ENCODE measurements around the gene U2AF1L4.
"Not testable (repeated sequence)": the region's sequence is repeated elsewhere in the genome, so short reads cannot be mapped to it uniquely, and the experiment has no call there.

Gene U2AF1L4

GRCh38 chr19:35731779-35732405, 13.3 kb downstream of the U2AF1L4 start:
- H3K27me3 ChIP-seq (ENCODE audit: control insufficient read depth, insufficient read depth, low read length) = no peaks in the 10 kb centered on the region
- DNase-seq (ENCODE audit: low read depth, low spot score) = no peak
- H3K4me1 ChIP-seq (ENCODE audit: control insufficient read depth, insufficient read depth, low read length) = no peaks in the 10 kb centered on the region; the same call in 1 of the 2 replicates
- H3K27ac ChIP-seq (ENCODE audit: low read length) = no peak overlapping the region
- H3K9me3 ChIP-seq (ENCODE audit: control insufficient read depth, insufficient read depth, low read length) = no peaks in the 10 kb centered on the region
- peaks cover 59% of the 10 kb centered on the region for H3K36me3 ChIP-seq (ENCODE audit: control insufficient read depth, insufficient read depth, low read length)
- no CpG with 5 or more reads among the region's 21 CpGs for WGBS (ENCODE audit: insufficient coverage, insufficient read length)
- no peak overlapping the region for H3K4me3 ChIP-seq (ENCODE audit: low read length)

GRCh38 chr19:35731353-35731752, 13.9 kb downstream of the U2AF1L4 start:
- WGBS (ENCODE audit: insufficient coverage, insufficient read length) = no CpG with 5 or more reads among the region's 9 CpGs

GRCh38 chr19:35730326-35730725, 14.9 kb downstream of the U2AF1L4 start:
- peaks cover 62% of the 10 kb centered on the region for H3K36me3 ChIP-seq (ENCODE audit: control insufficient read depth, insufficient read depth, low read length)
- no peaks in the 10 kb centered on the region for H3K9me3 ChIP-seq (ENCODE audit: control insufficient read depth, insufficient read depth, low read length)
- no peak overlapping the region for H3K4me3 ChIP-seq (ENCODE audit: low read length)
- no peak for DNase-seq (ENCODE audit: low read depth, low spot score)
- no peaks in the 10 kb centered on the region; the same call in 1 of the 2 replicates for H3K4me1 ChIP-seq (ENCODE audit: control insufficient read depth, insufficient read depth, low read length)
- no peak overlapping the region for H3K27ac ChIP-seq (ENCODE audit: low read length)
- H3K27me3 ChIP-seq (ENCODE audit: control insufficient read depth, insufficient read depth, low read length) = no peaks in the 10 kb centered on the region
- no CpG with 5 or more reads among the region's 18 CpGs for WGBS (ENCODE audit: insufficient coverage, insufficient read length)

More at GRCh38 chr19:35731353-35731752, 13.9 kb downstream of the U2AF1L4 start:
- no peaks in the 10 kb centered on the region for H3K27me3 ChIP-seq (ENCODE audit: control insufficient read depth, insufficient read depth, low read length)
- H3K4me3 ChIP-seq (ENCODE audit: low read length) = no peak overlapping the region
- peaks cover 57% of the 10 kb centered on the region for H3K36me3 ChIP-seq (ENCODE audit: control insufficient read depth, insufficient read depth, low read length)
- no peak for DNase-seq (ENCODE audit: low read depth, low spot score)
- no peak overlapping the region for H3K27ac ChIP-seq (ENCODE audit: low read length)
- no peaks in the 10 kb centered on the region for H3K9me3 ChIP-seq (ENCODE audit: control insufficient read depth, insufficient read depth, low read length)
- no peaks in the 10 kb centered on the region; the same call in 1 of the 2 replicates for H3K4me1 ChIP-seq (ENCODE audit: control insufficient read depth, insufficient read depth, low read length)

GRCh38 chr19:35729763-35730162, 15.5 kb downstream of the U2AF1L4 start:
- H3K4me1 ChIP-seq (ENCODE audit: control insufficient read depth, insufficient read depth, low read length) = no peaks in the 10 kb centered on the region; the same call in 1 of the 2 replicates
- no peak for DNase-seq (ENCODE audit: low read depth, low spot score)
- no peaks in the 10 kb centered on the region for H3K9me3 ChIP-seq (ENCODE audit: control insufficient read depth, insufficient read depth, low read length)
- H3K27me3 ChIP-seq (ENCODE audit: control insufficient read depth, insufficient read depth, low read length) = no peaks in the 10 kb centered on the region
- H3K36me3 ChIP-seq (ENCODE audit: control insufficient read depth, insufficient read depth, low read length) = peaks cover 63% of the 10 kb centered on the region
- H3K4me3 ChIP-seq (ENCODE audit: low read length) = no peak overlapping the region
- WGBS (ENCODE audit: insufficient coverage, insufficient read length) = no CpG with 5 or more reads among the region's 11 CpGs
- no peak overlapping the region for H3K27ac ChIP-seq (ENCODE audit: low read length)

GRCh38 chr19:35729021-35729420, 16.2 kb downstream of the U2AF1L4 start:
- Histone ChIP-seq H3K27ac (ENCODE audit: low read length) (no peak overlapping the region), H3K27me3 (ENCODE audit: control insufficient read depth, insufficient read depth, low read length) (no peaks in the 10 kb centered on the region), H3K36me3 (ENCODE audit: control insufficient read depth, insufficient read depth, low read length) (peaks cover 64% of the 10 kb centered on the region), H3K4me3 (ENCODE audit: low read length) (no peak overlapping the region), H3K9me3 (ENCODE audit: control insufficient read depth, insufficient read depth, low read length) (no peaks in the 10 kb centered on the region), H3K4me1 (ENCODE audit: control insufficient read depth, insufficient read depth, low read length) (no peaks in the 10 kb centered on the region; the same call in 1 of the 2 replicates)
- WGBS (ENCODE audit: insufficient coverage, insufficient read length) = no CpG with 5 or more reads among the region's 18 CpGs
- no peak for DNase-seq (ENCODE audit: low read depth, low spot score)

- WGBS (ENCODE audit: insufficient coverage, insufficient read length) = no CpG with 5 or more reads among the region's 19 CpGs
- Histone ChIP-seq H3K36me3 (ENCODE audit: control insufficient read depth, insufficient read depth, low read length) (peaks cover 64% of the 10 kb centered on the region), H3K27me3 (ENCODE audit: control insufficient read depth, insufficient read depth, low read length) (no peaks in the 10 kb centered on the region)
Measured at GRCh38 chr19:35727956-35728706, 17.1 kb downstream of the U2AF1L4 start.

GRCh38 chr19:35727053-35727955, 17.9 kb downstream of the U2AF1L4 start:
- no peak overlapping the region for H3K27ac ChIP-seq (ENCODE audit: low read length)
- H3K36me3 ChIP-seq (ENCODE audit: control insufficient read depth, insufficient read depth, low read length) = peaks cover 68% of the 10 kb centered on the region
- WGBS (ENCODE audit: insufficient coverage, insufficient read length) = no CpG with 5 or more reads among the region's 25 CpGs
- no peaks in the 10 kb centered on the region for H3K4me1 ChIP-seq (ENCODE audit: control insufficient read depth, insufficient read depth, low read length)
- no peaks in the 10 kb centered on the region for H3K9me3 ChIP-seq (ENCODE audit: control insufficient read depth, insufficient read depth, low read length)
- H3K4me3 ChIP-seq (ENCODE audit: low read length) = no peak overlapping the region
- DNase-seq (ENCODE audit: low read depth, low spot score) = no peak
- H3K27me3 ChIP-seq (ENCODE audit: control insufficient read depth, insufficient read depth, low read length) = no peaks in the 10 kb centered on the region

More at GRCh38 chr19:35727956-35728706, 17.1 kb downstream of the U2AF1L4 start:
- DNase-seq (ENCODE audit: low read depth, low spot score) = no peak
- H3K4me1 ChIP-seq (ENCODE audit: control insufficient read depth, insufficient read depth, low read length) = no peaks in the 10 kb centered on the region; the same call in 1 of the 2 replicates
- H3K9me3 ChIP-seq (ENCODE audit: control insufficient read depth, insufficient read depth, low read length) = no peaks in the 10 kb centered on the region
- no peak overlapping the region for H3K27ac ChIP-seq (ENCODE audit: low read length)
- H3K4me3 ChIP-seq (ENCODE audit: low read length) = no peak overlapping the region

- H3K36me3 ChIP-seq (ENCODE audit: control insufficient read depth, insufficient read depth, low read length) = peaks cover 68% of the 10 kb centered on the region
- H3K27ac ChIP-seq (ENCODE audit: low read length) = no peak overlapping the region
- no peaks in the 10 kb centered on the region for H3K27me3 ChIP-seq (ENCODE audit: control insufficient read depth, insufficient read depth, low read length)
- no CpG with 5 or more reads among the region's 23 CpGs for WGBS (ENCODE audit: insufficient coverage, insufficient read length)
- no peaks in the 10 kb centered on the region for H3K4me1 ChIP-seq (ENCODE audit: control insufficient read depth, insufficient read depth, low read length)
- H3K9me3 ChIP-seq (ENCODE audit: control insufficient read depth, insufficient read depth, low read length) = no peaks in the 10 kb centered on the region
- DNase-seq (ENCODE audit: low read depth, low spot score) = no peak
- H3K4me3 ChIP-seq (ENCODE audit: low read length) = no peak overlapping the region
Measured at GRCh38 chr19:35725216-35725861, 19.9 kb downstream of the U2AF1L4 start.

- no peaks in the 10 kb centered on the region for H3K9me3 ChIP-seq (ENCODE audit: control insufficient read depth, insufficient read depth, low read length)
- peaks cover 65% of the 10 kb centered on the region for H3K36me3 ChIP-seq (ENCODE audit: control insufficient read depth, insufficient read depth, low read length)
- no peak for DNase-seq (ENCODE audit: low read depth, low spot score)
- H3K4me1 ChIP-seq (ENCODE audit: control insufficient read depth, insufficient read depth, low read length) = no peaks in the 10 kb centered on the region
- no peak overlapping the region for H3K4me3 ChIP-seq (ENCODE audit: low read length)
- H3K27ac ChIP-seq (ENCODE audit: low read length) = no peak overlapping the region
- H3K27me3 ChIP-seq (ENCODE audit: control insufficient read depth, insufficient read depth, low read length) = no peaks in the 10 kb centered on the region
- no CpG with 5 or more reads among the region's 12 CpGs for WGBS (ENCODE audit: insufficient coverage, insufficient read length)
Measured at GRCh38 chr19:35724560-35724959, 20.7 kb downstream of the U2AF1L4 start.

- not testable (repeated sequence) for H3K27ac ChIP-seq (ENCODE audit: low read length); H3K4me1 ChIP-seq (ENCODE audit: control insufficient read depth, insufficient read depth, low read length); DNase-seq (ENCODE audit: low read depth, low spot score); H3K27me3 ChIP-seq (ENCODE audit: control insufficient read depth, insufficient read depth, low read length); H3K4me3 ChIP-seq (ENCODE audit: low read length); H3K9me3 ChIP-seq (ENCODE audit: control insufficient read depth, insufficient read depth, low read length)
- peaks cover 61% of the 10 kb centered on the region for H3K36me3 ChIP-seq (ENCODE audit: control insufficient read depth, insufficient read depth, low read length)
- WGBS (ENCODE audit: insufficient coverage, insufficient read length) = no CpG with 5 or more reads among the region's 7 CpGs
Measured at GRCh38 chr19:35724132-35724531, 21.1 kb downstream of the U2AF1L4 start.
